WI38 (cell line): ENCODE data around the gene NLN.
"Not testable (repeated sequence)": the region's sequence is repeated elsewhere in the genome, so short reads cannot be mapped to it uniquely, and the experiment has no call there.

ENCODE experiments used
- H3K4me3 ChIP-seq: 2 replicates; pipeline ENCODE4 v1.5.1; 2011; ENCODE audit warnings: low read depth, mild to moderate bottlenecking, control low read depth, low read length
- CTCF ChIP-seq: IDR thresholded peaks from 2 replicates; pipeline ENCODE4 v1.5.1; 2012; ENCODE audit warnings: low read depth, mild to moderate bottlenecking, control low read depth, low read length

The NLN gene

DNA sequence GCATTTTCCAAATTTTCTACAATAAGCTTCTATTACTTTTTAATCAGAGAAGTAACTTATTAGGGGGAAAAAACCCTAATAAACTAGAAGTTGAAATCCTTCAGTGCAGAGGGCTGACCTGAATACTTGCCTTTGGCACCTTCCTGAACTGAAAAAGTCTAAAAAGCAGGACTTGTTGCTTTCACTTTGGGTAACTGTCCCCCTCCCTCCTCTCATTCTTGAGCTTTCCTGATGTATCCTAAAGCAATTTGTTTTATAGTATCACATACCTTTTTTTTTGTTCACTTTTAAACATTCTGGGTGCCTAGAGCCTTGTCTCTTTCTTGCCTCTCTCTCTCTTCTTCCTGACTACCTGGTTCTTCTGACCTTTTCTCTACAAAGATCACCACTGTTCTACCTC lies 140.4 kb downstream of the NLN start:
- TF ChIP-seq CTCF: no peak
- H3K4me3 ChIP-seq: no peak overlapping the region

- TF ChIP-seq CTCF: no peak
- H3K4me3 ChIP-seq: no peak overlapping the region
Measured at GRCh38 chr5:65863747-65864146, 141.7 kb downstream of the NLN start.

DNA sequence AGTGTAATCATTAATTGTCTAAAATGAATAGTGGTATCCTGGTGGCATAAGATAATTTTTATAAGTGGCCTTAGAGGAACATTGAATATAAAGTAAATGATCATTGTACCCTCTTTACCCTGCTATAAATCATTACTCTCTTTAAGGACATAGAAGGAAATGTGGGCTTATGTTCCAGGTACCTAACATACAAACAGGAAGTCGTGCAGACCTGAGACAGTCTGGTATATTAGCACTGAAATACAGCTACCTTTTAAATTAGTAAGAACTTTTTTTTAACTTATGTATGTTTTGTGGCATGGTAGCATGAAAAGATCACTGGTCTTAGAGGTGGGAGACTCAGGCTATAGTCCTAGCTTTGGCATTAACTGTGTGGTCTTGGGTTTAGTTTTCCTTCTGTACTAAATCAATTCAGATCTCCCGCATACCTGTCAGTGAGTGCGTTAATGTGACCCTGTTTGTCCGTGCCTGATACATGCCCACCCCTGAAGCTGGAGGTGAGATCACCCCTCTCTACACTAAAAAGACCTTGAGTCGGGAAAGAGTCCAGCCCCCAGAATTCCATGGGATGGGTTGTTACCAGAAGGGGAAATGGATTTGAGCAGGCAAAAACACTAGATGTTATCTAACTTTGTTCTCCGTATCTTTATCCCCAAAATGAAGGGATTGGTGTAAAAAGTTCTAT lies 145.0 kb downstream of the NLN start:
- H3K4me3 ChIP-seq: no peak overlapping the region
- TF ChIP-seq CTCF: no peak

GRCh38 chr5:65867542-65868195 lies 145.7 kb downstream of the NLN start:
- H3K4me3 ChIP-seq: no peak overlapping the region
- no peak for TF ChIP-seq CTCF

GRCh38 chr5:65868509-65868908 lies 146.5 kb downstream of the NLN start:
- TF ChIP-seq CTCF: no peak

DNA sequence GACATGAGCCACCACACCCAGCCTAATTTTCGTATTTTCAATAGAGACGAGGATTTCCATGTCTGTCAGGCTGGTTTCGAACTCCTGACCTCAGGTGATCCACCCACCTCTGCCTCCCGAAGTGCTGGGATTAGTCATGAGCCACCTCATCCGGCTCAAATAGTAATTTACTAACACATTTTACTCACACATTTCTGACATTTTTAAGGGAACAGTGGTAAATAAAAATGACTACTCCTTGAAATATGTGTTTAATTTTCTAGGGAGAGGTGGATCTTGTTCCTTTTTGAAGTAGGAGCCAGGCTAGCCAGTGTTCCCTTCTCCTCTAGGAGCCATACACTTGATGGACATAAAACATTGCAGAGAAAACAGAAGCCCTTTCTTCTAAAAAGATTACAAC lies 149.2 kb downstream of the NLN start:
- TF ChIP-seq CTCF: no peak
- H3K4me3 ChIP-seq: no peak overlapping the region

More at GRCh38 chr5:65868509-65868908, 146.5 kb downstream of the NLN start:
- no peak overlapping the region for H3K4me3 ChIP-seq

DNA sequence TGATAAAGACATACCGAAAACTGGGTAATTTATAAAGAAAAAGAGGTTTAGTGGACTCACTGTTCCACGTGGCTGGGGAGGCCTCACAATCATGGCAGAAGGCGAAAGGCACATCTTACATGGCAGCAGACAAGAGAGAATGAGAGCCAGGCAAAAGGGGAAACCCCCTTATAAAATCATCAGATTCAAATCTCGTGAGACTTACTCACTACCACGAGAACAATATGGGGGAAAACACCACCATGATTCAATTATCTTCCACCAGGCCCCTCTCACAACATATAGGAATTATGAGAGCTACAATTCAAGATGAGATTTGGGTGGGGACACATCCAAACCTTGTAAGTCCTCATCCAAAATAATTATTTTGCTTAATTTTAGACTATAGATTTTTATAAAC lies 149.8 kb downstream of the NLN start:
- H3K4me3 ChIP-seq: not testable (repeated sequence)
